HepG2 (cell line): ENCODE measurements around the gene MEGF11. TPM values are rescaled to one million over a fixed set of nuclear protein-coding genes. Genes with fewer than 3 reads are reported as not detected.
A peak's percentile ranks its signal among the peaks of the same experiment; 100 is the strongest.

Experiments used
- ATAC-seq: fragments of 200-7000 bp; cut with Tn5 transposase; 3 replicates; pipeline ENCODE4 v1.9.1; 2020; ENCODE audit warnings: mild to moderate bottlenecking, moderate library complexity
- BruUV-seq: library from RNA; stranded (reverse); fragments of 400-500 nt; replicated peaks from 2 replicates; lab custom pipeline; 2021; lab: Mats Ljungman, UMichigan
- CTCF ChIA-PET: fragments of 300-600 bp; formaldehyde crosslinking; extraction: SDS; loops from one replicate; lab custom pipeline; 2021; ENCODE audit warnings: low total read pairs, inconsistent platforms, low intra/inter-chr PET ratio; lab: Yijun Ruan, JAX
- POLR2A ChIA-PET: fragments of 350-600 bp; sonication (Branson Sonifier 250); formaldehyde crosslinking; loops from one replicate; lab custom pipeline; 2020; ENCODE audit warnings: antibody characterized with exemption, inconsistent platforms; lab: Yijun Ruan, JAX
- DNase-seq: peaks from one replicate; pipeline ENCODE4 v3.0.0-alpha.2; 2015; ENCODE audit warnings: low spot score
- FAIRE-seq: peaks from 3 replicates; lab custom pipeline; 2011; peaks lifted over from hg19 to GRCh38; lab: Jason Lieb, UNC
- H2AFZ ChIP-seq: one replicate; pipeline ENCODE4 v1.6.1; 2011; ENCODE audit warnings: low read length, inconsistent platforms
- H3K27ac ChIP-seq: fragments of 300-600 bp; 3 replicates; pipeline ENCODE4 v1.8.0; 2011; ENCODE audit warnings: mixed run types, mild to moderate bottlenecking, mixed read lengths, low read length, inconsistent platforms; ENCODE audit not compliant: insufficient read depth; ENCODE audit errors: extremely low read length
- H3K27me3 ChIP-seq, 2 experiments: fragments of 200-600 bp in 1 of 2; 2 replicates in 1 of 2; 3 replicates in 1 of 2; pipeline versions ENCODE4 v1.6.0 to v1.8.0; 2011; ENCODE audit warnings: low read length in 2 of 2, mild to moderate bottlenecking in 2 of 2, moderate library complexity in 2 of 2, inconsistent platforms in 1 of 2; ENCODE audit not compliant: insufficient read depth in 2 of 2, control insufficient read depth in 1 of 2
- H3K36me3 ChIP-seq, 2 experiments: fragments of 200-600 bp in 1 of 2; replicated peaks in 1 of 2; 2 replicates in 1 of 2; 3 replicates in 1 of 2; pipeline versions ENCODE4 v1.5.1 to v1.8.0; 2011; ENCODE audit warnings: low read length in 2 of 2, inconsistent platforms in 1 of 2; ENCODE audit not compliant: insufficient read depth in 2 of 2, control insufficient read depth in 1 of 2
- H3K4me1 ChIP-seq: 2 replicates; pipeline ENCODE4 v1.5.1; 2012; ENCODE audit warnings: low read length, inconsistent platforms; ENCODE audit not compliant: insufficient read depth
- H3K4me2 ChIP-seq: 2 replicates; pipeline ENCODE4 v1.6.0; 2011; ENCODE audit warnings: low read depth, low read length, inconsistent platforms
- H3K4me3 ChIP-seq, 3 experiments: fragments of 200-600 bp in 1 of 3; sonication (generic), shearing (Covaris generic) in 1 of 3; replicated peaks in 1 of 3; 2 replicates each; pipeline ENCODE4 v1.5.1; 2011 to 2016; ENCODE audit warnings: low read length in 3 of 3, inconsistent platforms in 2 of 3, low read depth in 2 of 3, mild to moderate bottlenecking in 2 of 3, control low read depth in 1 of 3, mixed read lengths in 1 of 3; ENCODE audit not compliant: insufficient read depth in 1 of 3
- H3K79me2 ChIP-seq: one replicate; pipeline ENCODE4 v1.6.1; 2011; ENCODE audit warnings: low read length, inconsistent platforms; ENCODE audit not compliant: insufficient read depth
- H3K9ac ChIP-seq: 2 replicates; pipeline ENCODE4 v1.6.0; 2011; ENCODE audit warnings: mild to moderate bottlenecking, low read depth, low read length, inconsistent platforms; ENCODE audit not compliant: insufficient read depth
- H3K9me3 ChIP-seq: 2 replicates; pipeline ENCODE4 v1.5.1; 2012; ENCODE audit warnings: mild to moderate bottlenecking, low read length
- H4K20me1 ChIP-seq: 2 replicates; pipeline ENCODE4 v1.6.0; 2011; ENCODE audit warnings: inconsistent platforms, mild to moderate bottlenecking, low read length, moderate library complexity; ENCODE audit not compliant: insufficient read depth
- BRD4 ChIP-seq: sonication (generic); formaldehyde crosslinking; IDR thresholded peaks from 2 replicates; pipeline ENCODE4 v1.4.0; 2020; ENCODE audit warnings: missing genetic modification reagents
- ETS1 ChIP-seq: sonication (generic); formaldehyde crosslinking; IDR thresholded peaks from 2 replicates; pipeline ENCODE4 v1.4.0; 2020; ENCODE audit warnings: missing genetic modification reagents
- MLX ChIP-seq: IDR thresholded peaks from 2 replicates; pipeline ENCODE4 v1.6.1; 2016
- NR0B2 ChIP-seq: sonication (generic); formaldehyde crosslinking; IDR thresholded peaks from 2 replicates; pipeline ENCODE4 v1.4.0; 2020; ENCODE audit warnings: mild to moderate bottlenecking, missing genetic modification reagents
- RBM22 ChIP-seq: fragments of 200-400 bp; formaldehyde crosslinking; optimal IDR thresholded peaks from 2 replicates; pipeline ENCODE3; 2017; ENCODE audit warnings: mild to moderate bottlenecking, low read length, moderate library complexity
- SP4 ChIP-seq: sonication (generic); formaldehyde crosslinking; IDR thresholded peaks from 2 replicates; pipeline ENCODE4 v1.8.1; 2023; ENCODE audit warnings: mild to moderate bottlenecking, missing genetic modification reagents
- U2AF2 ChIP-seq: fragments of 200-400 bp; formaldehyde crosslinking; IDR thresholded peaks from 2 replicates; pipeline ENCODE4 v1.6.1; 2017; ENCODE audit warnings: low read depth, mild to moderate bottlenecking, low read length
- YEATS4 ChIP-seq: sonication (generic); formaldehyde crosslinking; IDR thresholded peaks from 2 replicates; pipeline ENCODE4 v1.4.0; 2020; ENCODE audit warnings: missing genetic modification reagents, borderline replicate concordance
- ZBTB21 ChIP-seq: sonication (generic); formaldehyde crosslinking; IDR thresholded peaks from 2 replicates; pipeline ENCODE4 v1.4.0; 2020; ENCODE audit warnings: missing genetic modification reagents
- ZMAT5 ChIP-seq: sonication (generic); formaldehyde crosslinking; IDR thresholded peaks from 2 replicates; pipeline ENCODE4 v1.5.0; 2020; ENCODE audit warnings: mild to moderate bottlenecking, low read depth, missing genetic modification reagents, borderline replicate concordance
- ZNF207 ChIP-seq: fragments of 450-650 bp; IDR thresholded peaks from 2 replicates; pipeline ENCODE4 v1.6.1; 2016; ENCODE audit warnings: antibody characterized with exemption, borderline replicate concordance
- ZNF569 ChIP-seq: sonication (generic); formaldehyde crosslinking; IDR thresholded peaks from 2 replicates; pipeline ENCODE4 v1.5.0; 2020; ENCODE audit warnings: mild to moderate bottlenecking, missing genetic modification reagents, moderate library complexity, borderline replicate concordance
- ZNF629 ChIP-seq: sonication (generic); formaldehyde crosslinking; conservative IDR thresholded peaks from 2 replicates; pipeline ENCODE4 v1.5.0; 2020; ENCODE audit warnings: missing genetic modification reagents
- ZNF740 ChIP-seq: sonication (generic); formaldehyde crosslinking; IDR thresholded peaks from 2 replicates; pipeline ENCODE4 v1.4.0; 2020; ENCODE audit warnings: missing genetic modification reagents
- ZNF788 ChIP-seq: sonication (generic); formaldehyde crosslinking; IDR thresholded peaks from 2 replicates; pipeline ENCODE4 v1.5.0; 2020; ENCODE audit warnings: mild to moderate bottlenecking, missing genetic modification reagents, borderline replicate concordance
- WGBS: methylation state at CpG from one replicate; pipeline ENCODE4 v1.1.6; 2017; ENCODE audit warnings: low lambda C conversion rate; 5-methylcytosine and 5-hydroxymethylcytosine counted together
- in situ Hi-C: cut with HindIII; loops from 2 replicates; pipeline ENCODE4 v1.10.0; 2017; ENCODE audit warnings: low pct_unique_long_range_greater_than_20kb; ENCODE audit not compliant: extremely low pct_ligation_motif_present
- intact Hi-C: fragments of 100-400 bp; cut with micrococcal nuclease; formaldehyde crosslinking; loops from one replicate; pipeline ENCODE4 v1.10.0; 2022; ENCODE audit not compliant: unreplicated experiment
- polyA plus RNA-seq, 8 experiments: library from polyadenylated mRNA; depleted of rRNA in 3 of 8; stranded (reverse) in 7 of 8; unstranded in 1 of 8; fragments of >200 nt; fragmentation: Illumina TruSeq in 4 of 8; extraction: Trizol in 4 of 8; gene quantifications; 2 replicates each; pipeline versions ENCODE4 v1.2.1 to v1.2.3, GENCODE V29; 2011 to 2016; ENCODE audit warnings: low read depth in 4 of 8, missing spikeins in 1 of 8, mixed read lengths in 1 of 8; ENCODE audit not compliant: insufficient read depth in 1 of 8
- total RNA-seq, 5 experiments: library from RNA; depleted of rRNA; stranded (reverse); fragments of >200 nt; fragmentation: Illumina TruSeq; extraction: Trizol; gene quantifications; 2 replicates each; pipeline ENCODE4 v1.2.3, GENCODE V29; 2016; ENCODE audit warnings: low read depth in 1 of 5

MEGF11 gene
- total and polyA plus RNA-seq, 2 of the 13 experiments (the other 11 are each of a cell fraction or from before 2014, with no cell fraction given), result not detected

GRCh38 chr15:66067687-66068086 lies 185.9 kb downstream of the MEGF11 start:
- Histone ChIP-seq H3K36me3 (no peaks in the 10 kb centered on the region), H3K79me2 (no peaks in the 10 kb centered on the region), H3K4me2 (no peak overlapping the region), H3K27me3 (peaks cover 1 to 6% of the 10 kb centered on the region in 2 experiments; a peak in 2 of 5 replicates), H3K27ac (no peak overlapping the region), H3K4me1 (no peaks in the 10 kb centered on the region), H3K9me3 (no peaks in the 10 kb centered on the region), H3K4me3 (no peak overlapping the region), H2AFZ (no peak overlapping the region), H3K9ac (no peak overlapping the region), H4K20me1 (no peaks in the 10 kb centered on the region)
- FAIRE-seq, result no peak
- no peak for ATAC-seq
- BruUV-seq, result no TSS peak
- no peak for TF ChIP-seq ZNF740
- 0 out of 2 replicates have a peak, but pooled peaks have one; percentile 18 for TF ChIP-seq ZNF629 (CRISPR knock-in tag)
- no peak for DNase-seq
- intact Hi-C loops (no loop called here), in situ Hi-C loops (no loop called here)
- ChIA-PET POLR2A (no interaction called here), CTCF (no interaction called here)
- 39% methylated on average over 4 of the region's 5 CpGs for WGBS

- Histone ChIP-seq H3K4me2 (no peak overlapping the region), H3K4me1 (no peaks in the 10 kb centered on the region), H3K9ac (no peak overlapping the region), H3K27ac (no peak overlapping the region), H2AFZ (no peak overlapping the region), H3K27me3 (peaks cover 1 to 3% of the 10 kb centered on the region in 2 experiments; a peak in 1 of 5 replicates), H3K36me3 (no peaks in the 10 kb centered on the region), H4K20me1 (no peaks in the 10 kb centered on the region), H3K4me3 (no peak overlapping the region), H3K9me3 (no peaks in the 10 kb centered on the region), H3K79me2 (no peaks in the 10 kb centered on the region)
- DNase-seq, result no peak
- intact Hi-C loops (no loop called here), in situ Hi-C loops (no loop called here)
- no peak for FAIRE-seq
- TF ChIP-seq ZNF788 (no peak), ETS1 (CRISPR knock-in tag) (no peak), SP4 (CRISPR knock-in tag) (no peak), ZBTB21 (no peak), RBM22 (no peak), U2AF2 (no peak), MLX (no peak), NR0B2 (no peak), ZMAT5 (no peak), ZNF569 (CRISPR knock-in tag) (no peak), ZNF207 (no peak), YEATS4 (CRISPR knock-in tag) (no peak), BRD4 (no peak)
- no peak for ATAC-seq
- BruUV-seq, result no TSS peak
- WGBS, result 15% methylated on average over 4 of the region's 6 CpGs
- ChIA-PET POLR2A (no interaction called here), CTCF (no interaction called here)
Measured at GRCh38 chr15:66066481-66066880, 187.1 kb downstream of the MEGF11 start.
